ENCODE data around the gene GSG1.
"Not testable (repeated sequence)": the region's sequence is repeated elsewhere in the genome, so short reads cannot be mapped to it uniquely, and the experiment has no call there.

The GSG1 gene

DNA sequence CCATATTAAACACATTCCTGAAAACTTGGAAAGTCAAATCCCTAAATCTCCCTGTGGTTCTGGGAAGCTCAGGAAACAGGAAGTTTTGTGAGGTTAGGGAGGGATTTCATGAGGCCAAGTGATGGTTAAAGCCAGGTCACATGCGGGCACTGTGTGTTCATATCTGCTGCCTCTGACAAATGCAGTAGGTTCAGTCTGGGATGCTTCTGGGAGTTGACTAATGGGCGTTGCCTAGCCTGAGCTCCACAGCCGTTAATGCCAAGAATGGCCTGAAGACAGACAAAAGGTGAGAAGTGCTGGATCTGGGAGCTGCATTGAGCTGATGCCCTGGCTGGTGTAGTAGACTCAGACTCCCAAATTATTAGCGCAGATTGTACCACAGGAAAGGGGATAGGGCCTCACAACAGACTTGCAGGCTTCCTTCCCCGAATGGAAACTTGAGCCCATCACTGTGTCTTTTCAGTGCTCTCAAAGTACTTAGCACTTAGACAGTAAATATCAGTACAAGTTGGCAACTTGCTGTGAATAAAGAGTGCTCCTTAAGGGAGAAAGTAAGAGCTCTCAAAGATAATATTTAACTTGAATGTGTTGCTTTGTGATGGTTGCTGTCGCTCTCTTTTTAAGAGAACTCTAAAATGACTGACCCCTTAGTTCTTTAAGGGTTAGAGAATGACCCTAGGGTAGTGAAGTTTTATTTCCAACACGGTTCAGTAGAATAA lies 17.3 kb downstream of the GSG1 start:
- no peaks in the 10 kb centered on the region for H3K36me3 ChIP-seq (replicated peaks)
- DNase-seq = no peak
- no peak overlapping the region for H3K4me3 ChIP-seq (ENCODE audit: low read depth, low read length)
- no peaks in the 10 kb centered on the region for H3K27me3 ChIP-seq (replicated peaks)
- H3K27ac ChIP-seq = no peak overlapping the region
- in situ Hi-C loops (cut with HindIII; ENCODE audit: low pct_ligation_motif_present, low sequenced_read_pairs) = no loop called here
- TF ChIP-seq, protein P1, sequence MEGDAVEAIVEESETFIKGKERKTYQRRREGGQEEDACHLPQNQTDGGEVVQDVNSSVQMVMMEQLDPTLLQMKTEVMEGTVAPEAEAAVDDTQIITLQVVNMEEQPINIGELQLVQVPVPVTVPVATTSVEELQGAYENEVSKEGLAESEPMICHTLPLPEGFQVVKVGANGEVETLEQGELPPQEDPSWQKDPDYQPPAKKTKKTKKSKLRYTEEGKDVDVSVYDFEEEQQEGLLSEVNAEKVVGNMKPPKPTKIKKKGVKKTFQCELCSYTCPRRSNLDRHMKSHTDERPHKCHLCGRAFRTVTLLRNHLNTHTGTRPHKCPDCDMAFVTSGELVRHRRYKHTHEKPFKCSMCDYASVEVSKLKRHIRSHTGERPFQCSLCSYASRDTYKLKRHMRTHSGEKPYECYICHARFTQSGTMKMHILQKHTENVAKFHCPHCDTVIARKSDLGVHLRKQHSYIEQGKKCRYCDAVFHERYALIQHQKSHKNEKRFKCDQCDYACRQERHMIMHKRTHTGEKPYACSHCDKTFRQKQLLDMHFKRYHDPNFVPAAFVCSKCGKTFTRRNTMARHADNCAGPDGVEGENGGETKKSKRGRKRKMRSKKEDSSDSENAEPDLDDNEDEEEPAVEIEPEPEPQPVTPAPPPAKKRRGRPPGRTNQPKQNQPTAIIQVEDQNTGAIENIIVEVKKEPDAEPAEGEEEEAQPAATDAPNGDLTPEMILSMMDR (IDR thresholded peaks at IDR 0.05; ENCODE audit: low read depth, low read length, missing control alignments) = no peak

DNA sequence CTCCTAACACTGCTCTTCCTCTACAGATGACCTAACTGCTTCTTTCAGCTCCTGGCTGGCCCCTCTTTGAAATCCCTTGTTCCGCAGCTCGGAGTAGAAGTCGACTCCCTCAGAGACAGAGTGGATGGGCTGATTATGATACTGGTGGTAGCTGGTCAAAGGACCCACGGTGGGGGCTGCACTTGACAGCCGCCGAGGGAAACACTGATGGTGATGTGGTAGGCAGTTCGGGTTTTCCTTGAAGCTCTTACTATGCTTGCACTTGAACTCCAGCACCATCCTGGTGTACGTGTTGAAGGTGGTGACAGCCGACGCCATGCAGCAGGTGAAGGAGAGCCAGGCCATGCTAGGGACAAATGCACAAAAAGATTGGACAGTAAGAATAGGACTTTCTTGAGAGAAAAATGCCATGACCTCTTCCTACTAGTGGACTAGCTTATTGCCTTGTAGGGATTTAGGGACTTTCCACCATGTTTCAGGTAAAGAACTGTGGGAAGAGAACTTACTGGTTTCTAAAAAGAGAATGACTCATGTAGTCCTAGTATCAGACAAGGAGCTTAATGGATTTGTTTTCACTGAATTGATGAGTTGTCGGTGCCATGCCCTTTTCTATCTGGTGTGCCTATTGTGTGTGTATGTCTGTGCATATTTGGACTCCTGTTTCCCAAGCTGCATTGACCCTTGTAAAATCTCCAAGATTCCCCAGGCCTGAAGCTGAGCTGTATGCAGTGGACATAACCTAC lies 18.4 kb downstream of the GSG1 start:
- H3K27me3 ChIP-seq (replicated peaks) = no peaks in the 10 kb centered on the region
- in situ Hi-C loops (cut with HindIII; ENCODE audit: low pct_ligation_motif_present, low sequenced_read_pairs) = no loop called here
- no peaks in the 10 kb centered on the region for H3K36me3 ChIP-seq (replicated peaks)
- no peak overlapping the region for H3K4me3 ChIP-seq (ENCODE audit: low read depth, low read length)
- no peak overlapping the region for H3K27ac ChIP-seq
- TF ChIP-seq, protein P1 (IDR thresholded peaks at IDR 0.05; ENCODE audit: low read depth, low read length, missing control alignments) = no peak
- no peak for DNase-seq

DNA sequence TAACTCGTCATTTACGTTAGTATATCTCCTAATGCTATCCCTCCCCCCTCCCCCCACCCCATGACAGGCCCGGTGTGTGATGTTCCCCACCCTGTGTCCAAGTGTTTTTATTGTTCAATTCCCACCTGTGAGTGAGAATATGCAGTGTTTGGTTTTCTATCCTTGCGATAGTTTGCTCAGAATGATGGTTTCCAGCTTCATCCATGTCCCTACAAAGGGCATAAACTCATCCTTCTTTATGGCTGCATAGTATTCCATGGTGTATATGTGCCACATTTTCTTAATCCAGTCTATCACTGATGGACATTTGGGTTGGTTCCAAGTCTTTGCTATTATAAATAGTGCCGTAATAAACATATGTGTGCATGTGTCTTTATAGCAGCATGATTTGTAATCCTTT lies 19.8 kb downstream of the GSG1 start:
- H3K27me3 ChIP-seq (replicated peaks); H3K27ac ChIP-seq; DNase-seq; H3K4me3 ChIP-seq (ENCODE audit: low read depth, low read length); in situ Hi-C loops (cut with HindIII; ENCODE audit: low pct_ligation_motif_present, low sequenced_read_pairs); H3K36me3 ChIP-seq (replicated peaks): not testable (repeated sequence)

DNA sequence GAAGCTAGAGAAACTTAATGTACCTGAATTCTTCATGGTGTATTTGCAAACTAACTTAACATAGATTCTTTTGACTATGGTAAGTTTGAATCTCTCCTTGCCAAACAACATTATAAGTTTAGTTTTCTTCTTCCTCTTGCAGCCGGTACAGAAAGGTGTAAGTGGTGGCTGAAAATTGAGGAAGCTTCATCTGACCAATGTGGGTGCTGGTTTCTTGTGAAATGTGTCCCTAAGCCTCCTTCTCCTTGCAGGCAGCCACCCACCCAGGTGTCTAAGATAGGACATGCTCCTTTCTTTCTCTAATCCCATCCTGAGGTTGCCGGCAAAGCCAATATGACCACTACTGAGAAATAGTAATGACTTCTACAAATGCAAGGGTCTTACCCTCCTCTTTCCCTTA lies 20.6 kb downstream of the GSG1 start:
- Histone ChIP-seq H3K36me3 (replicated peaks) (no peaks in the 10 kb centered on the region), H3K4me3 (ENCODE audit: low read depth, low read length) (no peak overlapping the region), H3K27me3 (replicated peaks) (no peaks in the 10 kb centered on the region), H3K27ac (no peak overlapping the region)
- TF ChIP-seq, protein P1 (IDR thresholded peaks at IDR 0.05; ENCODE audit: low read depth, low read length, missing control alignments) = no peak
- in situ Hi-C loops (cut with HindIII; ENCODE audit: low pct_ligation_motif_present, low sequenced_read_pairs) = no loop called here
- no peak for DNase-seq

DNA sequence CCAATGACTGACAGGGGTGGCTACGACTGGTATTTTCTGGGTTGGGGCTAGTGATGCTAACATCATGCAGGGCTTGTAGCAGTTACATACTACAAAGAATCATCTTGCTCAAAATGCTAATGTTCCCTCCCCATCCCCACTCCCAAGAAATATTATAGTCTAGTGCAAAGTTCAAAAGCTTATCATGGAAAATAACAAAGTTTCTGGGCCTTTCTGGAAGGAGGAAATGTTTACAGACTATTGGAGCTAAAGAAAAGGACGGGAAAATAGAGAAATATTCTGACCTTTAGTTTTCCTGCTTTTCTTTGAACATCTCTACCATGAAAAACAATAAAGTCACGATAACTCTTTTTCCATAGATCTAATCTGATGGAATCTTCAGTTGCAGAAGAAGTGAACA lies 23.2 kb downstream of the GSG1 start:
- in situ Hi-C loops (cut with HindIII; ENCODE audit: low pct_ligation_motif_present, low sequenced_read_pairs) = no loop called here
- Histone ChIP-seq H3K27ac (no peak overlapping the region), H3K4me3 (ENCODE audit: low read depth, low read length) (no peak overlapping the region), H3K36me3 (replicated peaks) (no peaks in the 10 kb centered on the region), H3K27me3 (replicated peaks) (no peaks in the 10 kb centered on the region)
- DNase-seq = no peak
- TF ChIP-seq, protein P1 (IDR thresholded peaks at IDR 0.05; ENCODE audit: low read depth, low read length, missing control alignments) = no peak

DNA sequence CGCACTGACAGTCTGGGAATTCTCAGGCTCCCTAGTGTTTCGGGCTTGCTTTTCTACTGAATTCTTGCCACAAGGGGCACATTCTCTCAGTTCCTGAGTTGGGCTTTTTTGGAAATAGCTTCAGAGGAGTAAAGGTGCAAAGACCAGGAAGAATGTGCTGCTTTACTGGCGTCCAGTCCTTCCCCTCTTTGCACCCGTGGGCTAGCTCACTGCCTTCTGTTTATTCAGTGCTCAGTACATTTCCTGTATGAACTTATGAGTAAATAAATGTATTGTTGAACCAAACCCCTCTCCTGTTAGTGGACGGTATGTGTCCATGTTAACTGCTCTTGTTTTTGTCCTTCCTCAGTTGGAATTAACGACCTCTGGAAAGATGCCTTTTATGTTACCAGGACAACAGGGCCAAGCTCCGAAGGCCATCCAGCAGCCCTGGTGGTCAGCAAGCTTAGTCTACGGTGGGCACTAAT lies 24.0 kb downstream of the GSG1 start:
- in situ Hi-C loops (cut with HindIII; ENCODE audit: low pct_ligation_motif_present, low sequenced_read_pairs) = no loop called here
- Histone ChIP-seq H3K36me3 (replicated peaks) (no peaks in the 10 kb centered on the region), H3K27me3 (replicated peaks) (no peaks in the 10 kb centered on the region), H3K4me3 (ENCODE audit: low read depth, low read length) (no peak overlapping the region), H3K27ac (no peak overlapping the region)
- no peak for DNase-seq
- TF ChIP-seq, protein P1 (IDR thresholded peaks at IDR 0.05; ENCODE audit: low read depth, low read length, missing control alignments) = peak; percentile 38

Measured in brain microvascular endothelial cell (primary cell).